Mucosa of stomach (tissue), 1 donor: ENCODE measurements around the gene MCOLN2.

ENCODE experiments used
- H3K27me3 ChIP-seq: one replicate; pipeline ENCODE4 v1.7.0; 2013; ENCODE audit warnings: mild to moderate bottlenecking, low read length; ENCODE audit not compliant: control insufficient read depth, insufficient read depth
- H3K36me3 ChIP-seq: one replicate; pipeline ENCODE4 v1.7.0; 2013; ENCODE audit warnings: low read length; ENCODE audit not compliant: control insufficient read depth, insufficient read depth
- H3K4me1 ChIP-seq: one replicate; pipeline ENCODE4 v1.7.0; 2013; ENCODE audit warnings: mild to moderate bottlenecking, low read length; ENCODE audit not compliant: control insufficient read depth, insufficient read depth
- H3K4me3 ChIP-seq: one replicate; pipeline ENCODE4 v1.7.0; 2013; ENCODE audit warnings: low read length
- H3K9ac ChIP-seq: one replicate; pipeline ENCODE4 v1.7.0; 2013; ENCODE audit warnings: mild to moderate bottlenecking, low read length, moderate library complexity
- H3K9me3 ChIP-seq: one replicate; pipeline ENCODE4 v1.7.0; 2013; ENCODE audit warnings: mild to moderate bottlenecking, low read length, moderate library complexity; ENCODE audit not compliant: control insufficient read depth
- donor health status: Pancreatic carcinoma.

The MCOLN2 gene

DNA sequence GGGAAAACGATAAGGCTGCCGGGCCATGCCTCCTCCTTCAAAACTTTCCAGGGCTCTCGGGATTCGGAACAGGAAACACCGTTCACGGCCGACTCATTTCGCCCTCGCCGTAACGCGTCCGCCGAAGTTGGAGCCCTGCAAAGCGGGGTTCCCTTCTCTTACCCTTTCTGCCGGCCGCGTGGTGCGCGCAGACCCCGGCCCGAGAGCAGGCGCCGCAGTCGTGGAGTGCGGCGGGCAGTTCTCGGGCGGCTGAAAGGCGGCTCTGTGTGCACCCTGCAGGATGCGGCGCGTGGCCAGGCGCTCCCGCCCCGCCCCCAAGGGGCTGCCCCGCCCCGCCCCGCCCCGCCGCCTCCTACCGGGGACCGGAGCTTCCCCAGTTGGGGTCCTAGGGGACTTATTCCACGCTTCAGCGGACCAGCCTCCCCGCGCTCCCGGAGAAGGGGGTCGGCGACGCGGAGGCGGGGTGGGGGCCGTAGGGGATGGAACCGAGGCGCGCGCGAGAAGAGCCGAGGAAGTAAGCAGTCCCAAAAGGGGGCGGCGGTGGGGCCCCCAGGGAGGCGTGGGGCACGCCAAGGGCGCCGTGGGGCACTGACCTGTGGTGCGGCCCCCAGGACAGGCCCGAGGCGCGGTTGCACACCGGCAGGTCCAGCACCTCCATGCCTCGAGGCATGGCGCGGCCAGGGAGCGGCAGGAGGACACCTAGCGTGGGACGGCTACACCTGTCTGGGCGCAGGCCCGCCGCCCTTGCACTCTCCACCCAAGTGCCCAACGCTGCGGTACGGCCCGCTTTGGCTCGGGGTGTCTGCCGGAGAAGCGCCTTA, at the start of gene MCOLN2:
Gene MCOLN2 (minus strand): TSS at position 268 of the 821 bp plus-strand sequence. CDS start 241 bp downstream, at position 27.
- no peaks in the 10 kb centered on the region for H3K9me3 ChIP-seq
- H3K36me3 ChIP-seq = no peaks in the 10 kb centered on the region
- H3K4me1 ChIP-seq = peaks cover 12% of the 10 kb centered on the region
- peak within 1 kb of the TSS; percentile 2 for H3K4me3 ChIP-seq
- H3K9ac ChIP-seq = no peak within 1 kb of the TSS
- peaks cover 44% of the 10 kb centered on the region for H3K27me3 ChIP-seq

DNA sequence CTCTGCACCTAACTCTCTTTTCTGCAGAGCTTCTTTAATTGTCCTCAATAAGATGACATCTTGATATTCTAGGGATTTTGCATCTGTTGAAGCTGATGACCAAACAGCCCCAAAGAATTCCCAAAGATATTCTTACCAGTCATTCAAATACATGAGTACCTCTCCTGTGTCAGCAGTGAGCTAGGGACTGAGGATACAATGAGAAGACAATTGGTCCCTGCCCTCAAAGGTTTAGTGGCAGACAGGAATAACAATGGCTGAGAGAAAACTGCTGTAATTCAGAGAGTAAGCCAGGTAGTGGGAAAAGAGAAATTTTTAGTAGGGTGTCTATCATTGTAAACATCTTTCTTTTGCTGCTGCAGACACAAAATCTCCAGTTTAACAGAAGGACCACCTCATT, 45.5 kb upstream of the MCOLN2 start:
- Histone ChIP-seq H3K4me1 (peaks cover 4% of the 10 kb centered on the region), H3K9ac (no peak overlapping the region), H3K9me3 (no peaks in the 10 kb centered on the region), H3K27me3 (peaks cover 6% of the 10 kb centered on the region), H3K4me3 (no peak overlapping the region), H3K36me3 (no peaks in the 10 kb centered on the region)

DNA sequence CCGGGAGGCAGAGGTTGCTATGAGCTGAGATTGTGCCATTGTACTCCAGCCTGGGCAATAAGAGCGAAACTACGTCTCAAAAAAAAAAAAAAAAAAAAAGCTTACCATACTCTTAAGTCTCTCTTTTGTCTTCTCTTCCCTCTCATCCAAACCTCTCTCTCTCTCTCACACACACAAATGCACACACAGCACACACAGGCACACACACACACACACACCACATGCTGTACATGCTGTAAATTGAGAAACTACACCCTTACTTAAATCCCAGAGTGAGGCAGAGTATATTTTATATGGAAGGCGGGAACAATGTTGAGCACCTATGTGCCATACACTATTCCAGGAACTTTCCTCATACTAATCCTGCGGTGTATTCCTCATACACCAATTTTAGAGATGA, 44.9 kb upstream of the MCOLN2 start:
- Histone ChIP-seq H3K27me3 (no peaks in the 10 kb centered on the region), H3K4me1 (no peaks in the 10 kb centered on the region), H3K4me3 (no peak overlapping the region), H3K9me3 (no peaks in the 10 kb centered on the region), H3K36me3 (no peaks in the 10 kb centered on the region), H3K9ac (no peak overlapping the region)

DNA sequence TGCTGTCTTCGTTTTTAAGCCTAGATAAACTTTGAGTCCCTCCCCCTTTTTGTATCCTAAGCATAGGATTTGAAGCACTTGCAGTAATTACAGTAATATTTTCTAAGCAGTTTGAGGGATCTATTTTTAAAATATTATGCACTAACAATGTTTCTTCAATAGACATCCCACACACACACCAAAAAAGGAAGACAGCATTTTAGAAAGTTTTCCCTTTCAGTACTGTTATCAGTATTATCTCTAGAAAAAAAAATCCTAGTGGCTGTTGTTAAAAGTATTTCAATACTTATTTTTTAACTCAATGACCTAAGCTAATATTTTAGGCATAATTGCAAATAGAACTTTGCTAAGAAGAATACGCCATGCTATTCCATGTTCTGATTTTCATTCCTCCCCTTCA, 36.3 kb upstream of the MCOLN2 start:
- Histone ChIP-seq H3K9me3 (no peaks in the 10 kb centered on the region), H3K36me3 (no peaks in the 10 kb centered on the region), H3K27me3 (no peaks in the 10 kb centered on the region), H3K4me1 (no peaks in the 10 kb centered on the region), H3K4me3 (no peak overlapping the region), H3K9ac (no peak overlapping the region)

DNA sequence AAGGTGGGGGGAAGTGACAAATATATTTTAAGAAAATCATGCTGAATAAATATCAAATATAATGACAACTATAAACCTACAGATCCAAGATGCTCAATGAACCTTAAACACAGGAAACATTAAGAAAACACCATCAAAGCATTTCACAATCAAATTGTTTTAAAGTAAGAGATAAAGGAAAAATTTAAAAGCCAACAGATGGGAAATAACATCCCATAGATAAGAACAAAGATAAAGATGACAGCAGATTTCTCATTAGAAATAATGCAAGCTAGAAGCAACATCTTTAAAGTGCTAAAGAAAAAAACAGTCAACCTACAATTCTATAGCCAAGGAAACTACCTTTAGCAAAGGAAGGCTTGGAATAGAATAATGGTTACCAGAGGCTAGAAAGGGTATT, 33.6 kb upstream of the MCOLN2 start:
- H3K9ac ChIP-seq = no peak overlapping the region
- no peaks in the 10 kb centered on the region for H3K4me1 ChIP-seq
- no peaks in the 10 kb centered on the region for H3K27me3 ChIP-seq
- no peaks in the 10 kb centered on the region for H3K9me3 ChIP-seq
- no peak overlapping the region for H3K4me3 ChIP-seq
- no peaks in the 10 kb centered on the region for H3K36me3 ChIP-seq

DNA sequence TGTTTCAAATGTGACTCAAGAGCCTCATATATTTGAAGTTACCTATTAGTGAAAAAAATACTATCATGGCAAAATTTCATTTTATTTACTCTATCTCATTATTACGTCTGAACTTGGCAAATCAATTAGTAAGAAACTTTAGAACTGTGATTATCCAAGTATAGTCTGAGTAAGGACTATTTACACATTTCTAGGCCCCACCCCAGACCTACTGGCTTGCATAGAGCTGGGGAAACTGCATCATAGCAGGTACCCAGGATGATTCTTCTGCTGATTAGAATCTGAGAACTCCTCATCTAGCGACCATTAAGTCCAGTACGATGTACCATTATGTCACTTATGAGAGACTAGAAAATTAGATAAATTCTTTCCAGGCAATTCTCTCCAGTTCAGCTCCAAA, 31.2 kb upstream of the MCOLN2 start:
- Histone ChIP-seq H3K27me3 (no peaks in the 10 kb centered on the region), H3K36me3 (no peaks in the 10 kb centered on the region), H3K4me1 (no peaks in the 10 kb centered on the region), H3K4me3 (no peak overlapping the region), H3K9me3 (no peaks in the 10 kb centered on the region), H3K9ac (no peak overlapping the region)

- no peaks in the 10 kb centered on the region for H3K4me1 ChIP-seq
- H3K4me3 ChIP-seq = no peak overlapping the region
- H3K9me3 ChIP-seq = no peaks in the 10 kb centered on the region
- no peaks in the 10 kb centered on the region for H3K27me3 ChIP-seq
- H3K36me3 ChIP-seq = no peaks in the 10 kb centered on the region
- H3K9ac ChIP-seq = no peak overlapping the region
These were observed 30.5 kb upstream of the MCOLN2 start for GRCh38 chr1:85027242-85027983.

GRCh38 chr1:85025940-85026339, 29.0 kb upstream of the MCOLN2 start:
- no peaks in the 10 kb centered on the region for H3K27me3 ChIP-seq
- no peak overlapping the region for H3K4me3 ChIP-seq

GRCh38 chr1:85024736-85025135, 27.8 kb upstream of the MCOLN2 start:
- H3K4me3 ChIP-seq = no peak overlapping the region
- no peaks in the 10 kb centered on the region for H3K4me1 ChIP-seq
- no peaks in the 10 kb centered on the region for H3K27me3 ChIP-seq
- H3K36me3 ChIP-seq = no peaks in the 10 kb centered on the region
- no peak overlapping the region for H3K9ac ChIP-seq
- no peaks in the 10 kb centered on the region for H3K9me3 ChIP-seq

More at GRCh38 chr1:85025940-85026339, 29.0 kb upstream of the MCOLN2 start:
- H3K9ac ChIP-seq = no peak overlapping the region
- H3K9me3 ChIP-seq = no peaks in the 10 kb centered on the region
- H3K4me1 ChIP-seq = no peaks in the 10 kb centered on the region
- H3K36me3 ChIP-seq = no peaks in the 10 kb centered on the region

- no peak overlapping the region for H3K9ac ChIP-seq
- no peaks in the 10 kb centered on the region for H3K36me3 ChIP-seq
- H3K4me3 ChIP-seq = no peak overlapping the region
- H3K9me3 ChIP-seq = no peaks in the 10 kb centered on the region
- H3K27me3 ChIP-seq = no peaks in the 10 kb centered on the region
- no peaks in the 10 kb centered on the region for H3K4me1 ChIP-seq
These were observed 25.8 kb upstream of the MCOLN2 start for GRCh38 chr1:85022700-85023099.

DNA sequence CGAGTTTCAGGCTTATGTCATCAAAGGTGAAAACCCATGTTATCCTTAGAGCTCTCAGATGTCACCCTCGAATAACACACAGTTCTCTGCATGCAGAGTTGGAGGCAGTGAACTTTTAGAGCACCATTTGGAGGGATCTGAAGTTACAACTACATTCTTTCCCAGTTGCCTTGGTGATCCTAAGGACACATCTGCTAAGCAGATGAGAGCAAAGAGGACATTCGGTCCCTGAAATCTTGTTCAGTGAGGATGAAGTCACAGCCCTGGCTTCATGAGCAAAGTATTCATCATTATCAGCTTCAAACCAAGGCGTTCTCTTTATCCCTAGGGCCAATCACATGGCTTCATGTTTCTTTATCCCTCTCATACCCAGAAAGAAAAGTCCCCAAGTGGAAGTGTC, 23.1 kb upstream of the MCOLN2 start:
- H3K36me3 ChIP-seq = no peaks in the 10 kb centered on the region
- no peak overlapping the region for H3K9ac ChIP-seq
- no peaks in the 10 kb centered on the region for H3K9me3 ChIP-seq
- no peaks in the 10 kb centered on the region for H3K4me1 ChIP-seq
- no peaks in the 10 kb centered on the region for H3K27me3 ChIP-seq
- H3K4me3 ChIP-seq = no peak overlapping the region

DNA sequence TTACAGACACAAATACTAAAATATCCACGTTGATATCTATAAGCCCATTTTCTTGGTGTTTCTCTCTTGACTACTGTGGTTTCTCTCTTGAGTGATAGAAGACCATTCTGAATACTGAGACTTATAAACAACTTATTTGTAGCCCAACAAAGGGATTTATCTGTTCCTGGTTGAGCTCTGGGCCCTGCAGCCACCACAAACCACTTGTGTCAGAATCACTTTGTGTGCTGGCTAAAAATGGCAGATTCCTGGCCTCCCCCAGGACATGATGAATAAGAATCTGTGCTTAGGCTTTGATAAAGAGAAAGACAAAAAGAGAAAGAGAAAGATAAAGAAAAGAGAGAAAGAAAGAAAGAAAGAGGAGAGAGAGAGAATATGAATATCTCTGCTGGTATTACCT, 18.9 kb upstream of the MCOLN2 start:
- Histone ChIP-seq H3K9me3 (no peaks in the 10 kb centered on the region), H3K27me3 (no peaks in the 10 kb centered on the region), H3K4me1 (no peaks in the 10 kb centered on the region), H3K36me3 (no peaks in the 10 kb centered on the region), H3K4me3 (no peak overlapping the region), H3K9ac (no peak overlapping the region)
